ENCODE results near the gene HEATR5B.
A peak's percentile ranks its signal among the peaks of the same experiment; 100 is the strongest.
"Not testable (repeated sequence)": the region's sequence is repeated elsewhere in the genome, so short reads cannot be mapped to it uniquely, and the experiment has no call there.

Gene HEATR5B

DNA sequence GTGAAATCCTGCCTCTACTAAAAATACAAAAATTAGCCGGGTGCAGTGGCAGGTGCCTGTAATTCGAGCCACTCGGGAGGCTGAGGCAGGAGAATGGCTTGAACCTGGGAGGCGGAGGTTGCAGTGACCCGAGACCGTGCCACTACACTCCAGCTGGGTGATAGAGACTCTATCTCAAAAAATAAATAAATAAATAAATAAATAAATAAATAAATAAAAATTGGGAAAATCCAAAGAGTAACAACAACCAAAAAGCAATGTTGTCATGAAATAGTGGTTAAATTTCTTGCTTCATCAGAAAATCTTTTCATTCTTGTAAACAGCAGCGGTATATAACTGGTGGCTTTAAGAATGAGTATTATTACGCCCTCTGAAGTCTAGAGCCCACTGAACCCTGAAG is 54.4 kb downstream of the HEATR5B start:
- H3K4me1 Mint-ChIP-seq (ENCODE audit: low read depth) = no peaks in the 10 kb centered on the region
- no peak overlapping the region for H3K27ac Mint-ChIP-seq
- H3K27me3 Mint-ChIP-seq = no peaks in the 10 kb centered on the region
- H3K4me3 Mint-ChIP-seq = no peak overlapping the region
- peaks cover 56% of the 10 kb centered on the region for H3K36me3 Mint-ChIP-seq (ENCODE audit: low read depth)
- H3K9me3 Mint-ChIP-seq = no peaks in the 10 kb centered on the region

DNA sequence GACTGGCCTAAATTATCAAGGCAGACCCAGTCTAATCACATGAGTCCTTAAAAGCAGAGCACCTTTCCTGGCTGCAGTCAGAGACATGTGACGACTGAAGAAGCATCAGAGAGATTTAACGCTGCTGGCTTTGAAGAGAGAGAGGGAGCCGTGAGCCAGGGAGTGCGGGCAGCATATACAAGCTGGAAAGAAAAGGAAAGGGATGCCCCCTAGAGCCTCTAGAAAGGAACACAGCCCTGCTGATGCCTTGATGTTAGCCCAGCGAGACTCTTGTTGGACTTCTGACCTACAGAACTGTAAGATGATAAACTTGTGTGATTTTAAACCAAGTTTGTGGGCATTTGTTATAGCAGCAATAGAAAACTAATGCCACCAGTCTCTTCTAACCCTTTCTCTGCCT is 58.1 kb downstream of the HEATR5B start:
- Mint-ChIP-seq H3K36me3 (ENCODE audit: low read depth) (peaks cover 51% of the 10 kb centered on the region), H3K4me3 (no peak overlapping the region), H3K27me3 (no peaks in the 10 kb centered on the region), H3K27ac (no peak overlapping the region), H3K4me1 (ENCODE audit: low read depth) (no peaks in the 10 kb centered on the region), H3K9me3 (no peaks in the 10 kb centered on the region)

DNA sequence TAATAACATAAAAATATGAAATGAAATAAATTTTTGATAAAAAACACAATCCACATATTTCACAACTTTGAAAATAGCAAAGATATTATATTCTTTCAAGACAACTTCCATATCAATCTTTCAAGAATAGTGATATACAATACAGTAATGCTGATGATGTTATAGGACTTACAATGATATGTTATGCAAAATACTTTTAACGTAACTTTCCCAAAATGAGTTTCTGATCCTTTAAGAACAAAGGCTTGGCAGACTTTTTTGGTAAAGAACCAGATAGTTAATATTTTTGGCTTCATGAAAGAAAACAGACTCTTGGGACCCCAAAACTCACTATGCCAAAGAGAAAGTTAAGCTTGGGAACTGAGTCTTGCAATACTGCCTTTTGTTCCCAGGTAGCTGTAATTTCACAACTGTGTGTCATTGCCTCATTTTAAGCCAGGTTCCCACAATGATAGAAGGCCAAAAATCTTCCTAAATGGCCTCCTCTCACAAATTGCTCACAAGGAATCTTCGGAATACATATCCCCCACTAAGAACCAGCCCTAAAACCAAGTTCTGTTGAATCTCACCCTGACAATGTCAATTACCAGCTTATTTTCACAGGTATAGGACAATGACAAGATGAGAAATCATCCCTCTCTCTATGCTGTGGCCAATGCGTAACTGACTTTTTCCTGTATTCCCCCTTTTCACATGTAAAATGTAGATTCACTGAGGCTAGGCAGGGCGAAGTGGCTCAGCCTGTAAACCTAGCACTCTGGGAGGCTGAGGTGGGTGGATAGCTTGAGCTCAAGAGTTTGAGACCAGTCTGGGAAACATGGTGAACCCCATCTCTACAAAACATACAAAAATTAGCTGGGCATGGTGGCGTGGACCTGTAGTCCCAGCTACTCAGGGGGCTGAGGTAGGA is 63.0 kb downstream of the HEATR5B start:
- peaks cover 54% of the 10 kb centered on the region for H3K36me3 Mint-ChIP-seq (ENCODE audit: low read depth)
- H3K9me3 Mint-ChIP-seq = no peaks in the 10 kb centered on the region
- no peak overlapping the region for H3K4me3 Mint-ChIP-seq
- no peaks in the 10 kb centered on the region for H3K27me3 Mint-ChIP-seq
- no peak overlapping the region for H3K27ac Mint-ChIP-seq
- H3K4me1 Mint-ChIP-seq (ENCODE audit: low read depth) = no peaks in the 10 kb centered on the region

DNA sequence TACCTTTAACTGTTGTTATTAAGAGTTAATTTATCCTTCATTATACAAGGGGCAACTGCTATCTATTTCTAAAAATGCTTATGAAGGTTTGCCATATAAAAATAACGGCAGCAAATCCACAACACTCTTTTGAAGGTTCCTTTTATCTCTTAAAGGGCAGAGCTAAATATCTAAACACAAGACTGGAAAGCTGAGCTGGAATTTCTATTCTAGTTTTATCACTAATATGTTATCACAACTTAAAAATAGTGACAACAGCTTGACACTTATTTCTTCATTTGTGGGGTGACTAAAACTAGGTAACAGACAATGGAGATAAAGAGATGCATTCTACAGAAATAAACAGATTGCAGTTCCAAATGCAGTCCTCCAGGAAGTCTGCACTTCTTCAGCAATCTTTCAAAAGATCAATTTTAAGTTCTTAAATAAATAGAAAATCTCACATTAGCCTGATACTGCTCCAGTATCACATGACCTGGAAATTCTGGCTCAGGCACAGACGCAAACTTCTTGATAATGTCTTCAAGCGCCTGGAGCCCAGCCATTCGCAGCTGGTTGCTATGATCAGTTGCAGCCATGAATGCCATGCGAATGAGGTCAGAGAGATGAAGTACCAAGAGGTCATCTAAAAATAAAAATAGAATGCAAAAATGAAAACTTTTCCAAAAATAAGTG is 63.8 kb downstream of the HEATR5B start:
- Mint-ChIP-seq H3K27me3 (no peaks in the 10 kb centered on the region), H3K9me3 (no peaks in the 10 kb centered on the region), H3K36me3 (ENCODE audit: low read depth) (peaks cover 54% of the 10 kb centered on the region), H3K4me3 (no peak overlapping the region), H3K4me1 (ENCODE audit: low read depth) (no peaks in the 10 kb centered on the region), H3K27ac (no peak overlapping the region)

DNA sequence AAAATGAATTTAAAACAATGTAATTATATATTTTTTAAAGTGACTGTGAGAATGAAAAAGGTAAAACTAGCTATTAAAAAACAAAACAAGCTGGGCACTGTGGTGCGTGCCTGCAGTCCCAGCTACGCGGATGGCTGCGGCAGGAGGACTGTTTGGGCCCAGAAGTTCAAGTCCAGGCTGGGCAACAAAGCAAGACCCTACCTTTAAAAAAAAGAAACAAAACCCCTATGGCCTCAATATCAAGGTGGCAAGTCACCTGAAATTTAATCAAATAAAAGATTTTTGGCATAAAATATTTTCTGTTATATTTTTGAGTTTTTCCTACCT is 70.9 kb downstream of the HEATR5B start:
- peaks cover 49% of the 10 kb centered on the region for H3K36me3 Mint-ChIP-seq (ENCODE audit: low read depth)
- H3K9me3 Mint-ChIP-seq = no peaks in the 10 kb centered on the region
- H3K4me3 Mint-ChIP-seq = no peak overlapping the region
- peaks cover 20% of the 10 kb centered on the region for H3K4me1 Mint-ChIP-seq (ENCODE audit: low read depth)
- H3K27me3 Mint-ChIP-seq = no peaks in the 10 kb centered on the region
- peak overlapping the region; percentile 82 for H3K27ac Mint-ChIP-seq

DNA sequence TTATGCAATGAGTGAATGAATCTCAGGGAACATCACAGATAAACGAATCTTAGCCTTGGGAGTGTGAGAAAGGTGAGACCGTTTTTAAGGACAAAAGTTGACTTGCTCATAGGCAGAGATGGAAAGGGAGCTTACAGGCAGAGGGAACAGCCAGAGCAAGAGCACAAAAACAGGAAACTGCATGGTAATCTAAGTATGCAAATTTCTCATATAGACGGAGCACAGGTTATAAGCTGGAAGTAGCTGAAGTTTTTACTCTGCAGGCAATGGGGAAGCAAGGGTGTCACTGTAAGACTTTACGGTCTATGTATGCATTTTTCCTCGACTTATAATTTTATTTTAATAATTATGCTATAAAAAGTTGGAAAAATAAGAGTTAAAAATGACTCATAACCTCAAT is 73.0 kb downstream of the HEATR5B start:
- Mint-ChIP-seq H3K27ac (peak overlapping the region; percentile 34), H3K4me1 (ENCODE audit: low read depth) (peaks cover 20% of the 10 kb centered on the region), H3K4me3 (no peak overlapping the region), H3K27me3 (no peaks in the 10 kb centered on the region), H3K36me3 (ENCODE audit: low read depth) (peaks cover 40% of the 10 kb centered on the region), H3K9me3 (no peaks in the 10 kb centered on the region)

DNA sequence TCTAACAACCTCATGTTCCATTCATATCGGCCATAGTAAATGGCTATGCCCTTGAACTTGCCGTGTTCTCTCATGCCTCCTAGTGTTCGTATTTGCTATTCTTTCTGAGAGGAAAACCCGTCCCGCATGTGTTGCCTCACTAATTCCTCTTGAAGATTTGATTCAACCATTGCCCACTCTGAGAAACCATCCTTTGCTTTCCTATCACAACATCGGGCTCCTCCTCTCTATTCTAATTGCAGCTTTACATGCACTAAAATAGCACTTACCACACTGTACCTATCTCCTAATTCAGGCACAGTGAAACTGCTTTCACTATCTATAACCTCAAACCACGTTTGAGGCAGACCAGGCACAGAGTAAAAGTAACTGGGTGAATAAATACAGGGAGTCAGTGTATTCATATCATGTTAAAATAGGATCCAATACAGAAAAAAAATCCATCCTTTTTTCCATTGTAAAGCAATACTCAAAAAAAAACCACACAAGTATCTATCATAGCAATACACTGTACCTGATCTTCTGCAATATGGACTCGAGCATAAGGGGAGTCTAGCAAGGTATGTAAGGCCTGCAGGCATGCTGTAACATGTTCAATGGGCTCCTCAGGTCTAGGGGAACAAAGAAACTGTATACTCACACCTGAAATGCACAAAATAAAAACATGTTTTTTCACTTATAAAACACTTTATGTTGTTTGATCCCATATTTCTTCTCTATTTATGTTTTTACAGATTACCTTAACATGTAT is 78.9 kb downstream of the HEATR5B start:
- Mint-ChIP-seq H3K4me1 (ENCODE audit: low read depth) (peaks cover 12% of the 10 kb centered on the region), H3K27ac (peak overlapping the region; percentile 58), H3K36me3 (ENCODE audit: low read depth) (peaks cover 44% of the 10 kb centered on the region), H3K4me3 (peak overlapping the region; percentile 30), H3K9me3 (no peaks in the 10 kb centered on the region), H3K27me3 (no peaks in the 10 kb centered on the region)

DNA sequence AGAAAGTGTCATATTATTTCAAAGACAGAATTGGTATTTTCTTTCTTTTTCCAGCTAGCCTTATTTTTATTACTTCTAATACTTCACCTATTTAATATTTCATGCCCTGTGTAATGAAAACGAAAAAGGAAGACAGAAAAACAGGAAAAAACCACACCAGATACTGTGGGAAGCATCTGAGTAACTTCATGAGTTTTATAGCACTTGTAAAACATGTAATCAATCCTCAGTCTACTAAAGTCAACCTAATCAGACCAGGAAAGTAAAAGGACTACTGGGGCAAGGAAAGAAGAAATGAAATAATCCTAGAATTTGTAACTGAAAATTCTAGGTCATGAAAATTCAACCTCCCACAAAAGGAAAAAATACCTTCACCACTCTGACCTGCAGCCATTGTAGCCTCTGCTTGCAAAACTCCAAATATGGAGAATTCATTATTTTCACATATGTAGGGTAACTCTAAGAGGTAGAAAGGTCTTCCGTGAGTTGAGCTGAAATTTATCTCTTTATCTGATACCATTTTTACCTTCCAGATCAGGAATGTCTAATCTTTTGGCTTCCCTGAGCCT is 83.1 kb downstream of the HEATR5B start:
- peaks cover 12% of the 10 kb centered on the region for H3K4me1 Mint-ChIP-seq (ENCODE audit: low read depth)
- H3K27ac Mint-ChIP-seq = no peak overlapping the region
- no peak overlapping the region for H3K4me3 Mint-ChIP-seq
- H3K36me3 Mint-ChIP-seq (ENCODE audit: low read depth) = peaks cover 47% of the 10 kb centered on the region
- no peaks in the 10 kb centered on the region for H3K27me3 Mint-ChIP-seq
- H3K9me3 Mint-ChIP-seq = no peaks in the 10 kb centered on the region

DNA sequence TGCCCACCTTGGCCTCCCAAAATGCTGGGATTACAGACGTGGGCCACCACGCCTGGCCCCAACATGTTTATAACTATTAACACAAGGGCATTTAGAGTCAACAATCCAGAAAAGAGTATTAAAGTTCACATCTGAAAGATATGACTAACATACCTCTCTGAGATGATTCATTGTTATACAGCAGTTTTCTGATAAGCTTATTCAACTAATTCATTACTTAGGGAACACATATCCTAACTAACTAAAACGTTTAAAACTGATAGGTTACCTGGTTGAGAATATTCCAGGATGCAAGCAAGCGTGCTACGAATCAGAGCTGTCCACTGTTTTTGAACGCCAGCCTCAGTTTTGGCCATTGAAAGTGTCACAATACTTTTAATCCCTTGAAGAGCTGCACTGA is 83.9 kb downstream of the HEATR5B start:
- Mint-ChIP-seq H3K4me1 (ENCODE audit: low read depth) (peaks cover 8% of the 10 kb centered on the region), H3K27me3 (no peaks in the 10 kb centered on the region), H3K4me3 (no peak overlapping the region), H3K36me3 (ENCODE audit: low read depth) (peaks cover 46% of the 10 kb centered on the region), H3K9me3 (no peaks in the 10 kb centered on the region), H3K27ac (no peak overlapping the region)

DNA sequence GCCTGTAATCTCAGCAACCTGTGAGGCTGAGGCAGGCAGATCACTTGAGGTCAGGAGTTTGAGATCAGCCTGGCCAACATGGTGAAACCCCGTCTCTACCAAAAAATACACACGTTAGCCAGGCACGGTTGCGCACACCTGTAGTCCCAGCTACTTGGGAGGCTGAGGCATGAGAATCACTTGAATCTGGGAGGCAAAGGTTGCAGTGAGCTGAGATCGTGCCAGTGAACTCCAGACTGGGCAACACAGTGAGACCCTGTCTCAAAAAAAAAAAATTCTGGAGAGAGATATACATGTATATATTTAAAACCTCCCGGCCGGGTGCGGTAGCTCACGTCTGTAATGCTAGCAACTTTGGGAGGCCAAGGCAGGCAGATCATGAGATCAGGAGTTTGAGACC is 84.8 kb downstream of the HEATR5B start:
- H3K36me3 Mint-ChIP-seq (ENCODE audit: low read depth) = peaks cover 37% of the 10 kb centered on the region
- H3K4me3 Mint-ChIP-seq; H3K27me3 Mint-ChIP-seq; H3K27ac Mint-ChIP-seq; H3K4me1 Mint-ChIP-seq (ENCODE audit: low read depth); H3K9me3 Mint-ChIP-seq: not testable (repeated sequence)

DNA sequence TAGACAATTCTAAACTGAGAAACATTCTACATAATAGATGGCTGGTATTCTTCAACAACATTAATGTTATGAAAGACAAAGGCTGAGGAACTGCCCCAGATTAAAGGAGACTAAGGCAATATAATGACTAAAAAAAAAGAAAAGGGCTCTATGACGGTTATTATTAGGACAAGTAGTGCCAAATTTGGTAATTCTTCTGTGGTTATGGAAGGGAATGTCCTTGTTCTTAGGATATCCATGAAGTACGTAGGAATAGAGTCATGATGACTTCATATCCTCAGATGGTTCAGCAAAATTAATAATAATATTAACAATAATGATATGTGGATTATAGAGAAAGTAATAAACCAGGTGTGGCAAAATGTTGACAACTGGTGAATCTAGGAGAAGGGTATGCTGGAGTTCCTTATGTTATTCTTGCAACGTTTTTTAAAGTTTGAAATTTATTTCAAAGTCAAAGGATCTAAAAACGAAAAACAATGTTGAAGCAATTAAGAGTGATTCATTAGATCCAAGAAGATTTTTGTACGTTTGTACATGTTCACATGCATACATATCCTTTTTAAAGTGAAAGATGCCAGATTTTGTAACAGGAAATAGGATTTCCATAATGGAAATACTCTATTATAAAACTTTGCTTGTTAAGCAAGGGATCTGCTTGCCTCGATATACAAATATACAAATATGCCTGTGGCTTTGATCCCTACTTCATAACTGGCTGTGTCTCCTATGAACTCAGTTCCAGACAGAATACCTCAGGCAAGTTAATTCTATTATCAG is 90.1 kb downstream of the HEATR5B start:
- Mint-ChIP-seq H3K27me3 (no peaks in the 10 kb centered on the region), H3K27ac (no peak overlapping the region), H3K4me3 (no peak overlapping the region), H3K36me3 (ENCODE audit: low read depth) (peaks cover 21% of the 10 kb centered on the region), H3K9me3 (no peaks in the 10 kb centered on the region), H3K4me1 (ENCODE audit: low read depth) (no peaks in the 10 kb centered on the region)

DNA sequence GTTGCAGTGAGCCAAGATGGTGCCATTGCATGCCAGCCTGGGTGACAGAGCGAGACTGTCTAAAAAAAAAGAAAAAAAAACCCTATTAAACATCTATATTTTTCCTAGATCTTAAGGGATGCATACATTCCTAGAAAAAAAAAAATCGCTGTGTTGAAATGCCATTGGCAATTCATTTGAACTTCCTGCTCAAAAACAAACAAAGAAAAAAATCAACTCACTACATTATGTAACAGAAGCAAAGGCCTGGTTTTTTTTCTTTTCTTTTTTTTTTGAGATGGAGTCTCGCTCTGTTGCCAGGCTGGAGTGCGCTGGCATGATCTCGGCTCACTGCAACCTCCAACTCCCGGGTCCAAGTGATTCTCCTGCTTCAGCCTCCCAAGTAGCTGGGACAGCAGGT is 96.2 kb downstream of the HEATR5B start:
- Mint-ChIP-seq H3K27ac (no peak overlapping the region), H3K9me3 (no peaks in the 10 kb centered on the region), H3K36me3 (ENCODE audit: low read depth) (peaks cover 17% of the 10 kb centered on the region), H3K4me1 (ENCODE audit: low read depth) (no peaks in the 10 kb centered on the region), H3K4me3 (no peak overlapping the region), H3K27me3 (no peaks in the 10 kb centered on the region)

DNA sequence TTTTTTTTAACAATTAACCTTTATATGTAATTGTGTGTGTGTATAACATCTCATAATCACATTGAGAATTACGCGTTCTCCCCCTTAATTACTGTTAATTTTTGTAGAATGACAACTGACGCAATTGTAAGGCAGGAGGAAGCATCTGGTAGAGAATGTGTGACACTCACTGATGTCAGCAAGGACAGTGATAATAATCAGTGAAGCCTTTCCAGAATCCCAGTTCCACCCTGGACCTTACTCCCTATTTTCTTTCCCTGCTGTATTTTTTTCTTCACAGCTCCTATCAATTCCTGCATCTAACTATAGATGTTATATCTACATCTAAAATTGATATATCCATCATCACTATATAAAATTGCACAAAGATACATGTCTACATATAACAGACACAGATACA is 101.7 kb downstream of the HEATR5B start:
- H3K27ac Mint-ChIP-seq = no peak overlapping the region
- H3K27me3 Mint-ChIP-seq = no peaks in the 10 kb centered on the region
- H3K4me1 Mint-ChIP-seq (ENCODE audit: low read depth) = no peaks in the 10 kb centered on the region
- no peak overlapping the region for H3K4me3 Mint-ChIP-seq
- H3K9me3 Mint-ChIP-seq = no peaks in the 10 kb centered on the region
- peaks cover 22% of the 10 kb centered on the region for H3K36me3 Mint-ChIP-seq (ENCODE audit: low read depth)

DNA sequence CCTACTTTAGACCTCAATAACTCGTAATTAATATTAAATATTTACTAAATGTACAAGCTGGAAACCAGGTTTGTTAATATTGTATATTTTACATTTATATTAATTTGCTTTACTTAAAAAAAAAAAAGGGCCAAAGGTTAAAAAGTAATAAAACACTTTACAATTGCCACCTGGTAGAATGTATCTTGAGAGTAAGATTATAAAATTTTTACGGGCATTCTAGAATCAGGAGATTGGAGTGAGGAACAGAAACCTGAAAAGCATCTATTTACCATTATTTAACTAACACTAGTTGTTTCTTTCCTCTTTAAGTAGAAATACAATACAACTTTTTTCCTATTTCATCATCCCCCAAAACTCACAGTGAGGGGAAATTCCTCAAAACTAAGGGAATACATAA is 102.3 kb downstream of the HEATR5B start:
- no peaks in the 10 kb centered on the region for H3K9me3 Mint-ChIP-seq
- H3K27ac Mint-ChIP-seq = no peak overlapping the region
- H3K36me3 Mint-ChIP-seq (ENCODE audit: low read depth) = peaks cover 22% of the 10 kb centered on the region
- no peaks in the 10 kb centered on the region for H3K27me3 Mint-ChIP-seq
- H3K4me1 Mint-ChIP-seq (ENCODE audit: low read depth) = no peaks in the 10 kb centered on the region
- H3K4me3 Mint-ChIP-seq = no peak overlapping the region
